ENCODE data around the gene GTPBP6.
"Not testable (repeated sequence)": the region's sequence is repeated elsewhere in the genome, so short reads cannot be mapped to it uniquely, and the experiment has no call there.

Gene GTPBP6

DNA sequence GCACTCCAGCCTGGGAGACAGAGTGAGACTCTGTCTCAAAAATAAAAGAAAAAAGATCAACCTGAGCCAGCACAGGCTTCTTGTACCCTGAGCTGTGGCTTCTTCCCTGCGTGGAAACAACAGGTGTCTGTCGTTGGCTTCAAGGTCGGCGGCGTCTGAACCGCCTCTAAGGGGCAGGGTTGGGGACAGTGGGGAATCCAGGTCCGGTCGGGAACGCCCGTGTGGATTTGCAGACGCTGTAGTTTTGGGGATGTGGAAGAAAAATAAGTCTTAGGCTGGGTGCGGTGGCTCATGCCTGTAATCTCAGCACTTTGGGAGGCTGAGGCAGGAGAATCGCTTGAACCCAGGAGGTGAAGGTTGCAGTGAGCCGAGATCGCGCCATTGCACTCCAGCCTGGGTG lies 54.6 kb downstream of the GTPBP6 start:
- DNase-seq (ENCODE audit: low read depth), result not testable (repeated sequence)

DNA sequence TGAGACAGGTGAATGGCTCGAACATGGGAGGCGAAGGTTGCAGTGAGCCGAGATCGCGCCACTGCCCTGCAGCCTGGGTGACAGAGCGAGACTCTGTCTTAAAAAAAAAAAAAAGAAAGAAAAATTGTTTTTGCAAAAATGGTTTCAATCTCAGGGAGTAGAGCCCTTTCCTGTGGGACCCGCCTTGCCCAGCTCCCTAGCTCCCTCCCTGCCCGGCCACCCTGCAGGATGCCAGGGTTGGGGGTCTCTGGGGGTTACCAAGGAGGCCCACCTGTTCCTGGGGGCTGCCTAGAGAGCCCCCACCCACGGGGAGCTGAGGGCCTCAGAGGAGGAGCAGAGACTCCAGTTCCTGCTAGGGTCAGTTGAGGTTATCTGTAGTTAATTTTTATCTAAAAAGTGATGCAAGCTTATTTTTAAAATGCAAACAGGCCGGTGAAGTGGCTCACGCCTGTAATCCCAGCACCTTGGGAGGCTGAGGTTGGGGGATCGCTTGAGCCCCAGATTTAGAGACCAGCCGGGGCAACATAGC lies 56.2 kb downstream of the GTPBP6 start:
- no peak for DNase-seq (ENCODE audit: low read depth)

DNA sequence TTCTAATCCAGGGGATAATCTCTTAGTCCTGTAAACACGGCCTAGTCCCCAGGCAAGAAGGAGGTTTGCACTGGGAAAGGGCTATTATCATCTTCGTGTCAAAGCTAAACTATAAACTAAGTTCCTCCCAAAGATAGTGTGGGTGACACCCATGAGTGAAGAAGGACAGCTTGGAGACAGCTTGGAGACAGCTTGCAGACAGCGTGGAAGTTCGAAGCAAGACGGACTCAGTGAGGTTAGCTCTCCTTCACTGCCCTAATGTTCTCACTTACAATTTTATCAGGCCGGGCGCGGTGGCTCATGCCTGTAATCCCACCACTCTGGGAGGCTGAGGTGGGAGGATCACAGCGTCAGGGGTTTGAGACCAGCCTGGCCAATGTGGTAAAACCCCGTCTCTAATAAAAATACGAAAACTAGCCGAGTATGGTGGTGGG lies 56.7 kb downstream of the GTPBP6 start:
- DNase-seq (ENCODE audit: low read depth), result no peak

DNA sequence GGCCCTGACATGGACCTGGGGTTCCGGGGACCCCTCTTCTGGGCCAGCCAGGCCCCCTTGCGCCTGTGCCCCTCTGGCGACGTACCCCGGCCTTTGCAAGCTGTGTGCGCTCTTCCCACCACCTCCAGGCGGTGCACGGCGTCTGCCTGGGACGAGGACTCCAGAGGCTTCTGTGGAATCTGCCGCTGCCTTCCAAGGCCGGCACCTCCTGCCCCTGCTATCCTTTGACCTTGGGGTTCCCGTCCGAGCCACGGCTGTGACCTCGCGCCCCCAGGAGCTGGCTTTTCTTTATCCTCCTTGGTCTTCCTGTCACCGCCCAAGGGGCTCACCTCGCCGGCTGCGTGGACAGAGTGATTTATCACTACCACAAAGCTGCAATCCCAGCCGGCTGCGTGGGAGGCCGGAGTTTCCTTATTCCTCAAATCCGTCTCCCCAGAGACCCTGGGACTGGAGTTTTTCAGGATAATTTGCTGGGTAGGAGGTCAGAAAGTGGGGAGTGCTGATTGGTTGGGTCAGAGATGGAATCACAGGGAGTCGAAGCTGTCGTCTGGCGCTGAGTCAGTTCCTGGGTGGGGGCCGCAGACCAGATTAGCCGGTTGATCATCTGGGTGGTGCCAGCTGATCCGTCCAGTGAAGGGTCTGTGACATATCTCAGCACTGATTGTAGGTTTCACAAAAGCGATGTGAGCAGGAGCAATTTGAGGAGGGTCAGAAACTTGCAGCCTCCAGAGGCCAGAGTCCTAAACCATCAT lies 57.3 kb downstream of the GTPBP6 start:
- no peak for DNase-seq (ENCODE audit: low read depth)

DNA sequence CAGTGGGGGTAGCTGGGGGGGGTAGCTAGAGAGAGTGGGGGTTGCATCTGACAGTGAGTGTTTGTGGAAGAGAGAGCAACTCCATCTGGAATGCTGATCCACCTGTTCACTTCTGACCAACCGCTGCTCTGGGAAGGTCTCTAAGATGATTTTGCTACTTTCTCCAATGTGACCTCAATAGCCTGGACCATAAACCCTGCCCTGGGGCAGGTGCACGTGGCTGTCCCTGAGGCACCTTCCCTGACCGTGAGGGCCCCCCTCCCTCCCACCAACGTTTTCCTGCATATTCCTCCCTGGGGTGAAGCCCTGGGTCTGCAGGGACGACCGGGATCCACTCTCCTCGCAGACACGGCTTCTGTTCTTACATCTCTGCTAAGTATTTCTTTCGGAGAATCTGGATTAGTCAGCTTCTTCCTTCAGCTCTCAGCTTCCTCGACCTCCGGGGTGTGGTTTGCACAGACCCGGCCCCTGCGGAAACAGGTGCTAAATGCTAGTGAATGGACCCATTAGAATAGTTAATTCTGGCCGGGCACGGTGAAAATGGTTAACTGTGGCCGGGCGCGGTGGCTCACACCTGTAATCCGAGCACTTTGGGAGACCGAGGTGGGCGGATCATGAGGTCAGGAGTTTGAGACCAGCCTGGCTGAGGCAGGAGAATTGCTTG lies 58.8 kb downstream of the GTPBP6 start:
- no peak for DNase-seq (ENCODE audit: low read depth)

DNA sequence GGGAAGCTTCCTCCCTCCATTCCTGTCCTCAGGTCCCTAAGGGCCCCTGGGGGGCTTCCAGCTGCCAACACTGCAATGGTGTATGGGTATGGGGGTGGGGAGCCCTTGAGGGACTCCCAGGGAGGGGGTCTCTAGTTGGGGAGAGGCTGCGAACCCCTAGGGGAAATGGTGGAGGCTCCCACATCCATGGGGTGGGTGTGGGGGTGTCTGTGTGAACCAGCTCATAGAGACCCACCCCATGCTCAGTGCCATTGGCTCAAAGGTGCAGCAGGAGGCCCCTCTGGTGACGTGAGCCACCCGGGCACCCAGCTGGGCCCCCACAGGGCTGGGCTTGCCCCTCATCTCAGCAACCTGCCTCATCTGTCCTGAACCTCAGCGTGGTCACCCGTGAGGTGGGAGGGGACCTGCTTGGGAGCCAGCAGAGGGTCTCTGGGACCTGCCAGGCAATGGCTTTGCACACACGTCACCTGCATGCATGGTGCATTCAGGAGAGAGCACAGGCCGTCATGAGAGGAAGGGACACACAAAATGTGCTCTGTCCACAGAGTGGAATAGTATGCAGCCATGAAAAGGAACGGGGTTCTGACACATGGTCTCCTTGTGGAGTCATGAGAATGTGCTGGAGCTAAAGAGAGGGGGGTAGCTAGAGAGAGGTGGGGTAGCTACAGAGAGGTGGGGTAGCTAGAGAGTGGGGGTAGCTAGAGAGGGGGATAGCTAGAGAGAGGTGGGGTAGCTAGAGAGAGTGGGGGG lies 60.1 kb downstream of the GTPBP6 start:
- no peak for DNase-seq (ENCODE audit: low read depth)

DNA sequence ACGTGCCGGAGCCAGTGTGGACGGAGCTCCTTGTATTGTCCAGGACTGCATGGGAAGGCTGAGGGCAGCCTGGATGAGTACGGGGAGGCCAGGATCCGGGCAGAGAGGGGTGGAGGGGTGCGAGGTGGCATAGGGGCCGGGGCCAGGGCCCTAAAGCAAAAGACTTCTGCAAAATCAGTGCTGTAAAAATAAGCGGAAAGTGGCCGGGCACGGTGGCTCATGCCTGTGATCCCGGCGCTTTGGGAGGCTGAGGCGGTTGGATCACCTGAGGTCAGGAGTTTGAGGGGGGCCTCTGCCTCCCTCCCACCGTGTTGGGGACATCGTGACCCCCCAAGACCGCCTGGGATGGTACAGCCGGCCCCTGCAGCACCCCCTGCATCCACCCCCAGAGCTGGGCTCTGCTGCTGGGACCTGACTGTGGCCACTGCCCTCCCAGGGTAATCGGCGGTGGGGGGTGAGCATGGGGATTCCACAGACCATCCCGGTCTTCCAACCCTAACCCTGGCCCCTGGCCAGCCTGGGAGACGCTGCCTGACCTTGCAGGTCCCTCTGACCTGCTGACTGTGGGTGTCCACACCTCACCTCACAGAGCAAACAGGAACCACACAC lies 60.8 kb downstream of the GTPBP6 start:
- DNase-seq (ENCODE audit: low read depth), result no peak

DNA sequence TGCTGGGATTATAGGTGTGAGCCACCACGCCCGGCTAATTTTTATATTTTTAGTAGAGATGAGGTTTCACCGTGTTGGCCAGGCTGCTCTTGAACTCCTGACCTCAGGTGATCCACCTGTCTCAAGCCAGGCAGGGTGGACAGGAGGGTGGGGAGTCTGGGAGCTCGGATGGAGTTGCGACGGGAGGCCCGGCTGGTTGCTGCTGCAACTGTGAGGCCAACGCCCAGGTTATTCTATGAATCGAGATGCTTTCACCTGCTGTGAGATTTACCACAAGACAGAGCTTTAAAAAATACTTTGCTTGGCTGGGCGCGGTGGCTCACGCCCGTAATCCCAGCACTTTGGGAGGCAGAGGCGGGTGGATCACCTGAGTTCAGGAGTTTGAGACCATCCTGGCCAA lies 61.5 kb downstream of the GTPBP6 start:
- not testable (repeated sequence) for DNase-seq (ENCODE audit: low read depth)

DNA sequence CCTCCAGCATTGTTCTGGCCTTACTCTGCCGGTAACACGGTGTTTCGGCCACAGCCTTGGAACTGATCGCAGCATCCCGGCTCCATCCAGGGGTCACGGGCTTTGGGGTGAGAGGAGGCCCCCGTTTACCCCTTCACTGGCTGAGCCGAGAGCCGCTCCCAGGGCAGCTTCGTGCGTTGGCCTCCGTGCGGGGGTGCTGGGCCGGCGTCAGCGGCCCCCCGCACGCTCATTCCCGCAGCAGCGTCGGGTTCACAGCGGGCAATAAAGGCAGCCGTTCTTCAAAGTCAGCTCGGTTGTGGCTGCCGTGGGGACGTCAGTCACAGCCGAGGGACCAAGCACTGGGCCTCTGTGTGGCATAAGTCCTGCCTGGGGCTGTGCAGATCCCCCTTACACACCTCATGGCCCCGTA lies 62.7 kb downstream of the GTPBP6 start:
- no peak for DNase-seq (ENCODE audit: low read depth)
